Dermis microvascular lymphatic vessel endothelial cell (primary cell): ENCODE results near the gene LANCL1. TPM values are rescaled to one million over a fixed set of nuclear protein-coding genes. Genes with fewer than 3 reads are reported as not detected.

Source experiments
- DNase-seq, 2 donors: peaks; one replicate each; pipeline versions ENCODE4 v3.0.0 to v3.0.0-alpha.2; 2010; ENCODE audit warnings: low read depth in 2 of 2
- total RNA-seq: library from RNA; depleted of rRNA; stranded (reverse); fragments of >200 nt; gene quantifications from 2 replicates; pipeline ENCODE4 v1.2.1, GENCODE V29; 2014

Gene LANCL1
- total RNA-seq, 1 donor from 2014 or later: 22.1 TPM

DNA sequence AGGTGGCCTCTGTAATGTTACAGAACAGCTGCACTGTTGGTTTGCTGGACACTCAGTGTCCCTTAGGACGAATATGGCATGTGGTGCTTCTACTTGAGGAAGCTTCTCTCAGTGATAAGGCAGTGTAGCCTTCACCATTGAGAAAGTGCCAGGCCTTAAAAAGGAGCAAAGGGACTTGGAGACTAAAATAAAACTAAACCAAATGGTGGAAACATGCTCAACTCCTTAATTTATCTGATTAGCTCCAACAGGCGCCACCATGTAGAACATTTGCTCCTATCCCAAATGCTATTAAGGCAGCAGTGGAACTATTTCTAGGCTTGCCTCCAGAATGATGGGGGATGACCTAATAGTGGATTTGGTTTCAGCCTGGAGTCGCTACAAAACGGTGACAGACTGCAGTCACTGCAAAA is 84.1 kb downstream of the LANCL1 start:
- DNase-seq: no peak

DNA sequence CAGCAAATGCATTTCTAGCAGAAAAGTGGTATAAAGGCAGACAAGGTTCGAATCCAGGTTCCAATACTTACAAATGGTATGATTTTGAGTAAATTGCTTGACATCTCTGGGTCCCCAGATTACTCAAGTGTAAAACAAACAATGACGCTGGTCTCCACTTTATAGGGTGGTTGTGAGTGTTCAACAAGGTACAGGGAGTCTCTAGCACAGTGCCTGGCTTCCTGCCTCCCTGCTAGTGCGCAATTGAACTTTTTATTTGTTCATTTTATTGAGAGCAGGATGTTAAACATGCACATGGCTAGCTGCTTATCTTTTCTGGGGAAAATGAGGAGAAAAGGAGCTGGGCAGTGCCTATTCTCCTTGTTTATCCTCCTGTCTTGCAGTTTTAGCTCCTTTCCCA is 86.7 kb downstream of the LANCL1 start:
- DNase-seq: no peak

DNA sequence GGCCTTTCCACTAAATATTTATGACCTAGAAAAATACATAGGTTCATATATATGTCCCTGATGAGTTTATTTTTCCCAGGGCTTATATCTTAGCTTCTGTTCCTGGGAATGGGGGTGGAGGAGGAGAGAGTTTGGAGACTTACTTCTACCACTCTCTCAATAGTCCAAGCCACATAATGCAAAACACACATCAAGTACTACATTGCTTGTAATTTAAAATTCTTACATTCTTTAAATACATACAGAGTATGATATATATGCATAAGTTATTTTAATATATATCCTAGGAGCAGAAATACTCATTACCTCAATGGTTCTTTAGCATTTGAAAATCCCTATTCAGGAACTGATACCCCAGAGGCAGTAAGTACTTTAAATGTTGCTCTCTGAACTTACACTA is 88.4 kb downstream of the LANCL1 start:
- DNase-seq: no peak

DNA sequence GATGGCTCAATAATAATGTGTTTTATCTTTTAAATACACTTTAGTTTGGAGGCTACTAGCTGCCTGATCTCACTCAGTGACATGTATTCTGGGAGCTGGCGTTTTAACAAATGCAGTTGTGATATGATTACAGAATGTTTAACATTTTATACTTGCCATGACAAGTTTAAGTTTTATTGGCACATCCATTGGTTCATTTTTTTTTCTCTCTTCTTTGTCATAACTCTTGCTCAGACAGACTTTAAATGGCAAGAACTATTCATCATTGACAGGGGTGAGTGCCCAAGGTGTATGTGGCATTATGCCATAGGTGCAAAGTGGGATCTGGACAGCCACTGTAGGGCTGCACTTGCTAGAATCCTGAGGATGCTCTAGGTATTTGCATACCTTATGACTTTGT is 89.5 kb downstream of the LANCL1 start:
- no peak for DNase-seq

Other genes starting within 250 kb of the LANCL1 start
- gene MYL1, start 161.6 kb downstream of the LANCL1 start, total RNA-seq: not detected in 2 replicates
- 0.51 and 3.1 TPM in 2 replicates for gene CPS1, start 79.8 kb upstream of the LANCL1 start, total RNA-seq